CD1c-positive myeloid dendritic cell (primary cell): ENCODE measurements around the gene TMEM150B.

Experiments used
- DNase-seq: peaks from one replicate; pipeline ENCODE4 v3.0.0-alpha.2; 2016; ENCODE audit errors: extremely low spot score

TMEM150B gene

DNA sequence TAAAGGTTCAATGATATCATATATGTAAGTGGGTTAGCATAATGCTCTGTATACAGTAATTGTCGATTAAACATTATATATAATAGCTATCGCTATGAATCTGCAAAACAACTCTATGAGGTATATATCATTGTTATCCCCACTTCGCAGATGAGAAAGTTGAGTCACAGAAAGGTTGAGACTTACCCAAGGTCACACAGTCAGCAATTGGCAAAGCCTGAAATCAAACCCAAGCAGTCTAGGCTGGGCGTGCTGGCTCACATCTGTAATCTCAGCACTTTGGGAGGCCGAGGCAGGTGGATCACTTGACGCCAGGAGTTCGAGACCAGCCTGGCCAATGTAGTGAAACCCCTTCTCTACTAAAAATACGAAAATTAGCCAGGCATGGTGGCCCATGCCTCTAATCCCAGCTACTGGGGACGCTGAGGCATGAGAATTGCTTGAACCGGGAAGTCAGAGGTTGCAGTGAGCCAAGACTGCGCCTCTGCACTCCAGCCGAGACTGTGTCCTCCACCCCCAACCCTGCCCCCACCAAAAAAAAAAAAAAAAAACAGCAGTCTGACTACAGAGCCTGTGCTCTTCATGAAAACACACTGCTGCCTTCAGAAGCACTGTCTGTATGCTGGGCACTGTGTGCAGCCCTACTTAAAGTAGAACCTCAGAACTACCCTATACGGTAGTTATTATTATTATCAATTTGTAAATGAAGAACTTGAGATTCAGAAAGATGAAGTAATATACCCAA is 46.6 kb downstream of the TMEM150B start:
- no peak for DNase-seq

- no peak for DNase-seq
Measured at GRCh38 chr19:55277494-55277893, 47.6 kb downstream of the TMEM150B start.

- DNase-seq, result peak; percentile 7
Measured at GRCh38 chr19:55276720-55277430, 48.3 kb downstream of the TMEM150B start.

DNA sequence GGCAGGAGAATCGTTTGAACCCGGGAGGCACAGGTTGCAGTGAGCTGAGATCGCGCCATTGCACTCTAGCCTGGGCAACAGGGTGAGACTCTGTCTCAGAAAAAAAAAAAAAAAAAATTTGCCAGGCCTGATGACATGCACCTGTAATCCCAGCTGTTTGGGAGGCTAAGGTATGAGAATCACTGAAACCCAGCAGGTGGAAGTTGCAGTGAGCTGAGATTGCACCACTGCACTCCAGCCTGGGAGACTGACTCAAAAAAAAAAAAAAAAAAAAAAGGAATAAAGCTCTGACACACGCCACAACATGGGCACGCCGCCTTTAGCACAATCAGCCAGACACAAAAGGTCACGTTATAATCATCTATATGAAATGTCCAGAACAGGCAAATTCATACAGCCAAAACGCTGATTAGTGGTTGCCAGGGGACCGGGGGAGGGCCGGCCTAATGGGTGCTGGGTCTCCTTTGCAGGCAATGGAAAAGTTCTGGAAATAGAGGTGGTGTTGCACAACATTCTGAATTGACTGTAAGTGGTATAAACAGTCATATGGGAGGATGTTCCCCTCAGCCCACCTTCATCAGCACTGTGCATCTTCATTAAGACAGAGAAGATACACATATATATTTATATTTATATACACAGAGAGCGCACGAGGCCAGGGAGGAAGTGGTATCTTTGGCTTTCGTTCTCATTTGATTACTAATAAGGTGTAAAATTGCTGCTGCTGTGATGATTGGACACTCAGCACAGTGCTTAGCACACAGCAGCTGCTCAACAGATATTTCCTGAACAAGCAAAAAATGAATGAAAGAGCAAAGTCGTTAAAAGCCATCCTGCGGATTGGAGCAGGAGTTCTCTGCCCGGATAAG is 49.1 kb downstream of the TMEM150B start:
- DNase-seq, result peak; percentile 36

DNA sequence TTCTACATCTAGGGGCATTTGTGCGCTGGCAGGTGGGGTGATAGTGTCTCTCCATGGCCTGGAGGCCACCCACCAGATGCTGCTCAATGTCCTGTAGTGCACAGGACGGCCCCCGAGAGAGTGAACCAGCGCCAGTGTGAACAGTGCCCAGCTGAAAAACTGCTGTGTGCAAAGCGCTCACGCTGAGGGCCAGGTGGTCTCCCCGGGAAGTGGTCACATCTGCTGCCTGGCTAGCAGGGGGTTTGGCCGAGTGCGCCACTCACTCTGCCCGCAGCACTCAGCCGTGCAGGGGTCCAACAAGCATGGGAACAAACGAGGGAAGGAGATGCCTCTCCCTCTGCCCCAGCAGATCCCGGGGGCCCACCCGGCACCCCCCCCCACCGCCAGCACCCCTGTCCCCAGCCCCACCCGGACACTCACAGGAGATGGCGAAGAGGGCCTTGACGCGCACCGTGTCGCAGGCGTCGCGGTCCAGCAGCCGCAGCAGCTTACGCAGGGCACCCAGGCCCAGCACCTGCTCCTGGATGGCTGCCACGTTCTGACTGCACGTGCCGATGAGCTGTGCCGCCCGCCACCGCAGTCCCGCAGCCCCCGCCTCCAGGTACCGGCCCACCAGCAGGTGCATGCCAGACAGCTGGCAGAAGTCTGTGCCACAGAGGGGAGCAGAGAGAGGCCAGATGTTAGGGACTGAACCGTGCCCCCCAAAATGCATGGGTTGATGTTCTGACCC is 51.0 kb downstream of the TMEM150B start:
- DNase-seq, result no peak

GRCh38 chr19:55272142-55272541 is 53.0 kb downstream of the TMEM150B start:
- no peak for DNase-seq

GRCh38 chr19:55270172-55270942 is 54.8 kb downstream of the TMEM150B start:
- DNase-seq, result no peak

- DNase-seq, result no peak
Measured at GRCh38 chr19:55269299-55269698, 55.8 kb downstream of the TMEM150B start.

- DNase-seq, result no peak
Measured at GRCh38 chr19:55266840-55267239, 58.3 kb downstream of the TMEM150B start.

- no peak for DNase-seq
Measured at GRCh38 chr19:55266404-55266803, 58.7 kb downstream of the TMEM150B start.

DNA sequence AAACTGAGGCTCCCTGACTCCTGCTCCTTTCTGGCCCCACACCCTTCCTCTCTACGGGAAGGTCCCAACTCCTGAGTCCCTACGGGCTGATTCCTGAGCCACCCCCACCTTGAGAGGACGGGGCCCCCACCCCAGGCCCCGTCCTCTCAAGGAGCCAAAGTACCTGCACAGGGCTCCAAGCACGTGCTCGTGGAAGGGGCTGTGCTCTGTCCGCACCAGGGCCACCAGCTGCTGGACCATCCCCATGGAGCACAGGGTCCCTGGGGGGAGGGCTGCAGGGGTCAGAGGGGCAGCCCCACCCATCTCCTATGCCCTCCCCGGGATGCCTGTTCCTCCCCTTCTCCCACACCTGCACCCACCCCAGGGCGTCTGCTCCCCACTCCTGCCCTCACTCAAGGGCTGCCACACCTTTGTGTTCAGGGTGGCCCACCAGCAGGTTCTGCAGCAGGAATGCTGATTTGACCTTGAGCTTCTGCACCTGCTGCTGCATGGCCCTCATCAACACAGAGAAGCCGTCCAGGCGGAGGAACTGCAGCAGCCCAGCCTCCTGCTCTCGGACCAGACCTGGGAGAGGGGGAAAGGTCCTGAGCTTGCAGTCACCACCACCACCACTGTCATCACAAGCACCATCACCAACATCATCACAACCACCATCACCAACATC is 59.3 kb downstream of the TMEM150B start:
- no peak for DNase-seq

- no peak for DNase-seq
Measured at GRCh38 chr19:55265173-55265572, 60.0 kb downstream of the TMEM150B start.

GRCh38 chr19:55264531-55264930 is 60.6 kb downstream of the TMEM150B start:
- no peak for DNase-seq
